ENCODE data around the gene CPAMD8. TPM values are rescaled to one million over a fixed set of nuclear protein-coding genes. Genes with fewer than 3 reads are reported as not detected.

The CPAMD8 gene
- total and polyA plus RNA-seq, 2 of the 8 experiments (the other 6 are each of a cell fraction or from before 2014, with no cell fraction given), result 6.1 to 9.2 TPM

DNA sequence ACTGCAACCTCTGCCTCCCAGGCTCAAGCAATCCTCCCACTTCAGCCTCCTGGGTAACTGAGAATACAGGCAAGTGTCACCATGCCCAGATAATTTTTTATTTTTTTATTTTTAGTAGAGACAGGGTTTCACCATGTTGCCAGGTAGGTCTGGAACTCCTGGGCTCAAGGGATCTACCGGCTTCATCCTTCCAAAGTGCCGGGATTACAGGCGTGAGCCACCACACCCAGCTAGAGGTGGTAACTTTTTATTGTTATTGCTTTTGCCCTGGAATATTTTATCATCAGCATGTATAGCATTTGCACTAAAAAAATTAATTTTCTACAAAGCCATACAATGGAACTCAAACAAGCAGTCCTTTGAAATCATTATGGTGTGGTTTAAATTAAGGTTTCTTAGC, 34.6 kb upstream of the CPAMD8 start:
- H4K91ac ChIP-seq (replicated peaks; ENCODE audit: insufficient read length, low read length), result no peak overlapping the region
- H3K36me3 ChIP-seq (ENCODE audit: control insufficient read depth in 2 of 4, insufficient read depth in 4 of 4, low read length in 3 of 4), result peaks cover 20 to 40% (median 30%) of the 10 kb centered on the region in 4 experiments
- H3K56ac ChIP-seq (replicated peaks; ENCODE audit: insufficient read length, low read depth, low read length), result no peak overlapping the region
- peaks cover 0 to 32% of the 10 kb centered on the region in 2 experiments; a peak in 2 of 4 replicates for H3K79me2 ChIP-seq (ENCODE audit: control insufficient read depth in 1 of 2, insufficient read depth in 2 of 2, low read length in 2 of 2)
- no peak overlapping the region for H3K4ac ChIP-seq (replicated peaks; ENCODE audit: insufficient read length, low read depth, low read length)
- no peak overlapping the region for H3K23ac ChIP-seq (ENCODE audit: insufficient read length)
- no peak overlapping the region for H2BK12ac ChIP-seq (ENCODE audit: low read depth, low read length)
- H3K23me2 ChIP-seq (ENCODE audit: low read depth, low read length), result no peaks in the 10 kb centered on the region
- no peak overlapping the region for H4K5ac ChIP-seq (ENCODE audit: insufficient read length, low read depth, low read length)
- no peak overlapping the region for H2BK120ac ChIP-seq (replicated peaks; ENCODE audit: low read depth, low read length)
- no peak overlapping the region for H2BK15ac ChIP-seq (ENCODE audit: low read length)
- WGBS, 2 experiments (ENCODE audit: extremely low coverage in 1 of 2, insufficient coverage in 1 of 2, insufficient read length in 1 of 2, insufficient replicate concordance in 2 of 2, low coverage in 1 of 2, low lambda C conversion rate in 2 of 2, missing lambda C conversion rate in 1 of 2), result 94% methylated on average over 3 of the region's 3 CpGs; no CpG with 5 or more reads in 1 of the 2 experiments
- no peak overlapping the region for H3K4me2 ChIP-seq (ENCODE audit: insufficient read depth in 1 of 2, low read depth in 2 of 2, low read length in 2 of 2)
- no peak overlapping the region for H2BK5ac ChIP-seq (ENCODE audit: low read depth, low read length)
- H3K9me3 ChIP-seq (ENCODE audit: insufficient read depth in 2 of 2, low read depth in 1 of 2, low read length in 1 of 2), result peaks cover 19 to 22% of the 10 kb centered on the region in 2 experiments
- H3K79me1 ChIP-seq (ENCODE audit: low read depth, low read length), result peaks cover 2% of the 10 kb centered on the region; the same call in 1 of the 2 replicates
- no peaks in the 10 kb centered on the region for H3K27me3 ChIP-seq (replicated peaks in 1 of 4; ENCODE audit: control insufficient read depth in 3 of 4, extremely low read depth in 1 of 4, insufficient read depth in 3 of 4, low read length in 3 of 4)
- H3K4me1 ChIP-seq (replicated peaks in 1 of 4; ENCODE audit: control insufficient read depth in 3 of 4, insufficient read depth in 4 of 4, low read length in 3 of 4), result no peaks in the 10 kb centered on the region
- H3K18ac ChIP-seq (ENCODE audit: extremely low read depth, low read length), result no peak overlapping the region
- ChIA-PET POLR2A (ENCODE audit: partially characterized antibody) (no interaction called here), CTCF (ENCODE audit: partially characterized antibody) (interaction anchor here (1.5 kb wide), 1 partner anchor 9 kb away, joined by 3 read pairs; no protein-coding TSS in a partner anchor)
- H4K8ac ChIP-seq (ENCODE audit: extremely low read depth, insufficient read depth, low read length), result no peak overlapping the region
- H3K27ac ChIP-seq (ENCODE audit: low read depth, low read length), result no peak overlapping the region
- FAIRE-seq, result no peak
- peaks cover 2 to 3% of the 10 kb centered on the region in 2 experiments for H4K20me1 ChIP-seq (replicated peaks in 1 of 2; ENCODE audit: control insufficient read depth in 1 of 2, insufficient read depth in 2 of 2, low read length in 2 of 2)
- H3K14ac ChIP-seq (ENCODE audit: insufficient read length), result no peak overlapping the region
- no peak overlapping the region for H2AK5ac ChIP-seq (ENCODE audit: low read depth, low read length)
- no peak for DNase-seq (ENCODE audit: low read depth in 1 of 2, low spot score in 2 of 2)
- TF ChIP-seq CEBPB (IDR thresholded peaks at IDR 0.05; ENCODE audit: low read depth, low read length), result no peak
- TF ChIP-seq JUND (IDR thresholded peaks at IDR 0.05; ENCODE audit: low read length), result no peak
- TF ChIP-seq NANOG (IDR thresholded peaks at IDR 0.05; ENCODE audit: insufficient read depth, low read depth, low read length, poor library complexity, severe bottlenecking), result no peak
- H2AFZ ChIP-seq (ENCODE audit: low read length), result no peak overlapping the region
- no peak overlapping the region for H2BK20ac ChIP-seq (ENCODE audit: low read length)
- no peak overlapping the region for H3K9ac ChIP-seq (replicated peaks in 1 of 4; ENCODE audit: extremely low read depth in 1 of 4, low read depth in 3 of 4, low read length in 3 of 4)
- H3K4me3 ChIP-seq (ENCODE audit: extremely low read depth in 1 of 4, insufficient read depth in 2 of 4, low read depth in 3 of 4, low read length in 4 of 4), result no peak overlapping the region

Data from H1 (cell line).